Renal cortical epithelial cell (primary cell): ENCODE results near the gene LPCAT3. TPM values are rescaled to one million over a fixed set of nuclear protein-coding genes. Genes with fewer than 3 reads are reported as not detected.
"Not testable (repeated sequence)": the region's sequence is repeated elsewhere in the genome, so short reads cannot be mapped to it uniquely, and the experiment has no call there.

ENCODE experiments used
- DNase-seq: peaks from one replicate; pipeline ENCODE4 v3.0.0-alpha.2; 2011; ENCODE audit warnings: low read depth
- total RNA-seq: library from RNA; depleted of rRNA; stranded (reverse); fragments of >200 nt; gene quantifications from 2 replicates; pipeline ENCODE4 v1.2.3, GENCODE V29; 2014

LPCAT3 gene
- total RNA-seq, 1 donor from 2014 or later = 26.5 TPM

GRCh38 chr12:7037411-7037810 lies 19.1 kb upstream of the LPCAT3 start:
- not testable (repeated sequence) for DNase-seq

- no peak for DNase-seq
Measured at GRCh38 chr12:7035463-7035862, 17.2 kb upstream of the LPCAT3 start.

- no peak for DNase-seq
Measured at GRCh38 chr12:7034464-7034863, 16.2 kb upstream of the LPCAT3 start.

- no peak for DNase-seq
Measured at GRCh38 chr12:7032990-7033389, 14.7 kb upstream of the LPCAT3 start.

- DNase-seq = no peak
Measured at GRCh38 chr12:7031306-7031705, 13.0 kb upstream of the LPCAT3 start.

GRCh38 chr12:7026854-7027253 lies 8.6 kb upstream of the LPCAT3 start:
- no peak for DNase-seq

- DNase-seq = no peak
Measured at GRCh38 chr12:7023114-7023513, 4.8 kb upstream of the LPCAT3 start.

GRCh38 chr12:7021956-7022355 lies 3.7 kb upstream of the LPCAT3 start:
- no peak for DNase-seq

GRCh38 chr12:7019043-7019569 lies 830 bp upstream of the LPCAT3 start:
- DNase-seq = no peak

GRCh38 chr12:7017870-7018349 lies 366 bp downstream of the LPCAT3 start:
- no peak for DNase-seq

- DNase-seq = no peak
Measured at GRCh38 chr12:7016958-7017571, 1.2 kb downstream of the LPCAT3 start.

GRCh38 chr12:7015555-7016370 lies 2.5 kb downstream of the LPCAT3 start:
- no peak for DNase-seq

- no peak for DNase-seq
Measured at GRCh38 chr12:7013101-7013500, 5.2 kb downstream of the LPCAT3 start.

- no peak for DNase-seq
Measured at GRCh38 chr12:7012024-7012607, 6.2 kb downstream of the LPCAT3 start.

GRCh38 chr12:7011398-7011797 lies 6.9 kb downstream of the LPCAT3 start:
- not testable (repeated sequence) for DNase-seq

GRCh38 chr12:7009512-7009911 lies 8.8 kb downstream of the LPCAT3 start:
- no peak for DNase-seq

- DNase-seq = no peak
Measured at GRCh38 chr12:7008864-7009263, 9.4 kb downstream of the LPCAT3 start.

GRCh38 chr12:7006639-7007038 lies 11.6 kb downstream of the LPCAT3 start:
- no peak for DNase-seq

GRCh38 chr12:7005311-7005710 lies 13.0 kb downstream of the LPCAT3 start:
- no peak for DNase-seq

GRCh38 chr12:7004840-7005239 lies 13.4 kb downstream of the LPCAT3 start:
- DNase-seq = no peak

GRCh38 chr12:7004287-7004803 lies 13.9 kb downstream of the LPCAT3 start:
- DNase-seq = no peak

- no peak for DNase-seq
Measured at GRCh38 chr12:7001921-7002591, 16.2 kb downstream of the LPCAT3 start.
